GM19239 (cell line): ENCODE data around the gene HOXA7.

Experiments
- DNase-seq: peaks from one replicate; pipeline ENCODE4 v3.0.0; 2011; ENCODE audit warnings: low spot score; ENCODE audit not compliant: insufficient read length
- FAIRE-seq: peaks from 2 replicates; lab custom pipeline; 2011; peaks lifted over from hg19 to GRCh38; lab: Jason Lieb, UNC

HOXA7 gene

DNA sequence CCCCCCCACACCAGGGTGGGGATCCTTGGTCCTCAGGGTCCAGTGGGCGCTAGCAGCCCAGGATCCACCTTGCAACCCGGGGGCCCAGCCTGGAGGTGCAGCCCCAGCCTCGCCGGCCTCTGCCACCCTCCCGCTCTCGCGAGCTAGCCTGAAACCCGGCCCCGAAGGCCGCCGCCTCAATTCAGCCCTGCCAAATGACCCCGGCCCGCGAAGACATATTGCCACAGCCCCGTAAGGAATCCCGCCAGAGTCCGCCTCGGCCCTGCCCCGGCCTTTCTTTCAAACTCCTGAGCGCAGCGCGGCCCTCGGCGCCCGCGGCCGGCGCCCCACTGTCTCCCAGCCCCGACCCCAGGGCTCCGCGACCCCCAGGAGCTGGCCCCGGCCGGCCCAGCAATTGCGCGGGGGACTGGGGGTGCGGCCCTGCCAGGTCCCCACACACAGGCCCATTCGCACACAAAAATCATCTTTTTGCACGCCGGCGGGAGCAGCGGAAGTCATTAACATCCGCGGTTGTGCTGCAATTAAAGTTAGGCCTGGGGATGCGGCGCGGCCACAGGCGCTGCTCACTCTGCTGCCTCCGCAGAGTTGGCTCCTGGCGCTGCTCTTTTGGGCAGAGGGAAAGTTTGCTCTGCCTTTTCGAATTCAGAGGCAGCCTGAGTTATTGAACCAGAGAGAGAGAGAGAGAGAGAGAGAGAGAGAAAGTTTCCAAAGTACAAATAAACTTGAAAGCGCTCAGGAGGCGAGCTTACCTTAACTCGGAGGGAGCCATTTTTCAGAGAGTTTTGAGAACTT is 16.9 kb downstream of the HOXA7 start:
- no peak for DNase-seq
- no peak for FAIRE-seq

DNA sequence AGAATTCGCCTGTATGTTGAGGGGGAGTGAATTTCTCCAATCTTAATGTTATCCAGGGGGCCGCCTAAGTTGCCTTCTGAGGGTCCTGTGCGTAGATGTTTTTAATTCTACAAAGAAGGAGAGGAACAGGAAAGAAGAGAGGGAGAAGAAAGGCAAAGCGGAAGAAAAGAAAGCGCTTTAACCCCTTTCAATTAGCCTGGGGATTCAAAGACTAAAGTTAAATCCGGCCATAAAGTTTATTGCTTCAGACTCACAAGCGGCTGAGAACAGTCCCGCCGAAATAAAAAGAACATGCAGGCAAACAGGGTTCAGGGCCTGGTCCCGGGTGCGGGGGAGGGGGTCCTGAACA is 17.5 kb downstream of the HOXA7 start:
- FAIRE-seq (no peak), DNase-seq (no peak)

DNA sequence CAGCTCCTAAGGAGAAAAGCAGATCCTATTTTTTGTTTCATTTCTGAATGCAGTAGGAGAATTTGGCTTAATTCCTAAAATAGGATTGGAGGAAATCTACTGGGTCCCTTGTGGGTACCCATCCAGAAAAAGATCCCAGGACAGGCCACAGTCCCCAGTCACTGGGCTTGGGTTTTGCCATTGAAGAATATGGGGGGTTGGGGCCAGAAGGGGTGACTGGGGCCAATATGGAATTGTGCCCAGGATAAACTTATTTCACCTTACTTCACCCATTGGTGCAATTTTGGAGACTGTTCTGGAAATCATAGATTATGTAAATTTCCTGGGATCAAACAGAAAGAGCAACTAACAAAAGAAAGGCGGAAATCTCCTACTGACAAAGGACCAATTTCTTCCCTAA is 18.0 kb downstream of the HOXA7 start:
- no peak for FAIRE-seq
- DNase-seq, result no peak

DNA sequence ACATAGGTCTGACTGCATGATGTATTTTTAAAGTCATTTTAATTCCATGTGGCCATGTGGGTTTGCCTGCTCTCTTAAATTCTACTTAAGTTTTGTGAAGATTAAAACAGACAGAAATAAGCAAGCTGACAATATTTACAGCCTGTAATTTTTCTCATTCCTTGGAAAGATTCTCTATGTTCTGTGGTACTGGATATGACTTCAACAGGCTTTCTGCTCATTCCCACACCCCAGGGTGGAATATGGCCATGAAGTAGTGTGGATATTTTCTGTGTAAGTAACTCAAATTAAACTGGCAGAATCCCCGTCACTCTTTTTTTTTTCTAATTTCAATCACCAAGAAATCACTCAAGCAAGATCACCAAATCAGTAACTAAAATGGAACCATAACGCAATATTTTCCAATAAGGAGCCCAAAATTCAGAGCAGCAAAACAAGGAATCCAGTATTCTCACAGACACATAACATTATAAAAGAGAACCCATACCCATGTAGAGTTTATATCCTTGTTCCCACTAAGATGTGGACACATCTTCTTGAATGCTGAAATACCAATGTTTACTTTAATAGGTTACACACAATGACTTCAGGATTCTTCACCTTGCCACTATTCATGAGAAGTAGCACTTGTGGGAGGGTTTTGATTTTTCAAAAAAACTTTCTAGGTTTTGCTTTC is 18.7 kb downstream of the HOXA7 start:
- FAIRE-seq (no peak), DNase-seq (no peak)

DNA sequence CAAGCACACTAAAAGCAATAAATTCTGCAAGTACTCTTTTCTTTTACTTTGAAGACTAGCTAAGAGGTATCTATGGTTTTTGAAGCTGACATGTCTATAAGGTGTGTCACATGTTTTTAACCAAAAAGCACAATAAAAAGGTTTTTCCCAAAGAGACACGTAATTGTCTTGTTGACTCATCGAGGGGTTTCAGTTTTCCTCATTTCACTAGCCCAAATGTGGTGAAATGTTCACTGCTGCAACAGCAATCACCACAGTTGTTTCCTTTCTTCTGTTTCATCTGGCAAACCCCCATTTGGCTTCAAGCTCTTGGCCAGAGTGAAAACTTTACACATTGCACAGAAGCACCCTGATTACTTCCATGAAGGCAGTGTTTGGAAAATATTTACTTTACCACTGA is 22.1 kb downstream of the HOXA7 start:
- FAIRE-seq (no peak), DNase-seq (no peak)

DNA sequence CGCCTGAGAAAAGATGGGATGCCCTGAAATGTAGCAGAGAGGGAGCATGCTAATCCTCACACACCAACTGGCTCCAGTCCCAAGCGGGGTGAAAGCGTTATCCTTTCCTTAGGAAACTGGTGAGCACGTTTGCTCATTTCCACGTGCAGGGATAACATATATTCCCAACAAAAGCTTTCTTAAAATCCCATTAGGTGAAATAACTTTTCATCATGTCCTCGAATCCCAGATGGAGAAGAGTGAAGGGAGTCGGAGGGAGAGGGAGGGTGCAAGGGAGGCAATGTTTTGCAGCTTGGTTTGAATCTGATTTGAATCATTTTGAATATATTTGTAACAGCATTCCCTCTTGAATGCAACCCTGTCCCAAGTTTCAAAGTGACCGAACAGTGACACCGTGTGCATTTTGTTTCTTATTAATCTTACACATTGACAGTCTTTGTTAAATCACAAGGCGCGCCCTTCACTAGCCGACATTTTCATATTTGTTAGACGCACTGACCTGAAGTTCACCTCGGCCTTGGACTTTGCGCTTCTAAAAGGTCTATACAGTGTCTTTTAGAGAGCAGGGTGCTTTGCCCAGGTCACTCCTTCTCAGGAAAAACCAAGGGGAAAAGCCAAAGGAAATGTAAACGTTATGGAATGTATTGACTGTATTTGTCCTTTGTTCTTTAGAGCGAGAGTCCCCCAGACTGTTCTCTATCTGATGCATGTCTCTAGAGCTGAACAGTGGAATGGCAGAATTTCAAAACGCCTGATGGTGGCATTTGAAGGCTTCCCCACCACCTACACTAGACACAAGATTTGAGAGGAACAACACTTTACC is 22.9 kb downstream of the HOXA7 start:
- no peak for FAIRE-seq
- DNase-seq, result no peak

DNA sequence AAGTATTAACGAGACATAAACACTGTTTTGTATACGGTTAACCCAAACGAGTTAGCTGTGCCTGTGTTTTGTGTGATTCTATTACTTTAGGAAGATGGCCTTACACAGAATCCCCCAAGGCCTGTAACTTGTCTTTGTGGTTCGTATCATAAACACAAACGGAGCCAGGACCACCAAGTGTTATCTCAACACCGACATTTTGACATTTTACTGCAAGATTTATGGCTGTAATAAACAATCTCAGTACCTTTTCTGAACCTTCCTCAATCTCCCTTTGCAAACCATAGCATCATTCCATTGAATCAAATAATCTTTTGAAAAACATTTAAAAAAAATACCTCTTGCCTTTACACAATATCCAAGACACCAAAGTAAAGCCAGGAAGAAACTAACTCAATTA is 23.5 kb downstream of the HOXA7 start:
- no peak for DNase-seq
- FAIRE-seq, result no peak

DNA sequence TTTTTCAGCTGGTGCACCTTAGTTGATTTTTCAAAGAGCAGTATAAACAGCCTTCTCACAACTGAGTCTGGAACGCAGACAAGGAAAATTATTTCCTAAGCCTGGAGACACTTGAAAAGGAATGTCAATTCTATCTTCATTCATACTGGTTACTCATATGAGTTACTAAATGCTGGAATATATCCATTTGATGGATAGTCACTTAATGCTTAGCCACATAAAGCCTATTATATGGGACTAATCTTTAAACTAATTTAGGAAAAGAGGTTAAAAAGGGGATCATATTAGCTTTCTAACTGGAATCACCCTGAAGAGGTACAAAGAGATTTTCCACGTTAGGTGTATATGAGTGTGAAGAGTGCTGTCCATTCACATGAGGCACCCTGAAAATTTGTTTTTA is 24.3 kb downstream of the HOXA7 start:
- no peak for FAIRE-seq
- no peak for DNase-seq

DNA sequence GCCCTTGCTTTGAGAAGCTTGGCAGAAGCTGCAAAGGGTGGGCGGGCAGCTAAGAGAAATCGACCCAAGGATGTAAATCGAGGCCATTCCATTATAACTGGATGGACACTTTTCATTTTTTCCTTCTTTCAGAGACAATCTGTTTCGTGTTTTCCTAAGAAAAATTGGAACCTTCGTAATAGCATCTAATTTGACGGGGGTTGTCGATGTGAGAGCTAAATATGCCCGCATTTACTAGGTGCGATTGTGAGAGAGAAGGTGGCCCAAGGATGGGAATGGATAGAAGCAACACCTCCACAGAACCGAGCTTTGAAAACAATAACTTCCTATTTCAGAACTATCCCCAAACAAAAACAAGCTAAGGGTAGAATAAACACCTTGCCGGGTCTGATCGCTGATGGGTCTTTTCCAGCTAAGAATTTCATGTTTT is 25.1 kb downstream of the HOXA7 start:
- FAIRE-seq, result no peak
- DNase-seq, result no peak

DNA sequence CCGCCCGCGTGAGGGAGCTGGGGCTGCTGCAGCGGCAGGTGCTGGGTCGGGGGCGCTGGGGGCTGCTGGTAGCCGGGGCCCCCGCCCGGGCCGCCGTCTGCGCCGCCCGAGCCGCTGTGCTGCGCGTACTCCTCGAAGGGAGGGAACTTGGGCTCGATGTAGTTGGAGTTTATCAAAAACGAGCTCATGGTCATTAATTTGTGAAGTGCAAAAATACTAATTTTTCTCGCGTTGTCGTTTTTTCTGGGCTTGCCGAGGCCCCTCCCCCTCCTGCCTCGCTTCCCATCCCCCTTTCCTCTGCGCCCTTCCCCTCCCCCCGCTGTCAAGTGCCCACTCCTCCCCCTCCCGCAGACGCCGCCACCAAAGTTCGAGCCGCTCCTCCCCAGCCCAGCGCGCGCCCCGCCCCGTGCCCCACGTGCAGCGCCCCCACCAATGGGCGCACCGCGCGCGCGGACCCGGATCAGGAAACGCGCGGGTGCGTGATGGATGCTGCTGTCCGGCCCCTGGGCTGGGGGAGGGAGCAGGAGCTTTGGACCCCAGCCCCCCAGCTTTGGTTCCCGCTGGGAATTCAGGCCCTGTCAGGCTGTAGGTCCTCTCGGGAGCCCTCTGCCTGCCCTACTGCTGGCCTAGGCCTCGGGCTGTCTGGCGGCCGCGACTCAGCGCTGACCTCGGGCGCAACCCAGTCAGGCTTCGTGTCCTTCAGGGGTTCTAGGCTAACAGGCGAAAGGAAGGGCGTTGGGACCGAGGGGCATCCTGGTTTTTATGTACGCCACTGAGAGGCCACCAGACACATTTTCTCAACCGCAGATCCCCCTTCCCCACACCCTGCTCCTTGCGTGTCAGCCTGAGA is 25.7 kb downstream of the HOXA7 start, which contains the start of gene HOXA4:
Gene HOXA4, minus strand, starts transcription at position 218 of the 850 bp plus-strand sequence. Its CDS starts 24 bp downstream, at position 194.
- no peak for DNase-seq
- no peak for FAIRE-seq

DNA sequence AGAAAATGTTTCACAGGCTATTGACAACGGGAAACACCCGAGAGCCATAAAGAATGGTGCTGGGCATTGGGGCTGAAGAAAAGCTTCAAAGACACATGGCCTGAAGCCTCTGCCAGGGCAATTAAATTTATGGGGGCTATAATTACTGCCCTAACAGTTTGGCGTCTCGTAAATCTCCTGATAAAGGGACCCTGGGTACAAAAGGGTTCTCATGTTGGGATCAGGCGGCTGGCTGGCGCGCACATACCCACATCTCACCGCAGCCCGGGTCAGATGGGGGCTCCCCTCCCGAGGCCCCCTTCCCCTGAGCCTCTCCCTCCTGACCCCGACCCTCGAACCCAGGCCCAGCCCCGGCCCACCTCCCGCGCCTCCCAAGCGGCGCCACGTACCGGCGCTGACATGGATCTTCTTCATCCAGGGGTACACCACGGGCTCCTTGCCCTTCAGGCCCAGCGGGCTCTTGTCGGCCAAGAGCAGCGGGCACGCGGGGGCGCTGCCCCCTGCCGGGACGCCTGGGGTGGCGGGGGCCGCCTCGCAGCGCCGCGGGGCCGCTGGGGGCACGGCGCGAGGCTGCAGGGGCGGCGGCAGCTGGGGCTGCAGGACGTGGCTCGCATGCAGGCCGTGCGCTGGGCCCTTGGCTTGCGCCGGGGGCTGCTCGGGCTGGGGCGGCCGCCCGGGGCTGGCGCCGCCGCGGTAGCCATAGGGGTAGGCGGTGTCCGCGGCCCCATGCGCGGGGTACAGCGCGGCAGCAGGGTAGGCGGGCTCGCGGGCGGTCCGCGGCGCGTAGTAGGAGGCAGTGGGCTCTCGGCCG is 26.5 kb downstream of the HOXA7 start:
- no peak for FAIRE-seq
- no peak for DNase-seq

DNA sequence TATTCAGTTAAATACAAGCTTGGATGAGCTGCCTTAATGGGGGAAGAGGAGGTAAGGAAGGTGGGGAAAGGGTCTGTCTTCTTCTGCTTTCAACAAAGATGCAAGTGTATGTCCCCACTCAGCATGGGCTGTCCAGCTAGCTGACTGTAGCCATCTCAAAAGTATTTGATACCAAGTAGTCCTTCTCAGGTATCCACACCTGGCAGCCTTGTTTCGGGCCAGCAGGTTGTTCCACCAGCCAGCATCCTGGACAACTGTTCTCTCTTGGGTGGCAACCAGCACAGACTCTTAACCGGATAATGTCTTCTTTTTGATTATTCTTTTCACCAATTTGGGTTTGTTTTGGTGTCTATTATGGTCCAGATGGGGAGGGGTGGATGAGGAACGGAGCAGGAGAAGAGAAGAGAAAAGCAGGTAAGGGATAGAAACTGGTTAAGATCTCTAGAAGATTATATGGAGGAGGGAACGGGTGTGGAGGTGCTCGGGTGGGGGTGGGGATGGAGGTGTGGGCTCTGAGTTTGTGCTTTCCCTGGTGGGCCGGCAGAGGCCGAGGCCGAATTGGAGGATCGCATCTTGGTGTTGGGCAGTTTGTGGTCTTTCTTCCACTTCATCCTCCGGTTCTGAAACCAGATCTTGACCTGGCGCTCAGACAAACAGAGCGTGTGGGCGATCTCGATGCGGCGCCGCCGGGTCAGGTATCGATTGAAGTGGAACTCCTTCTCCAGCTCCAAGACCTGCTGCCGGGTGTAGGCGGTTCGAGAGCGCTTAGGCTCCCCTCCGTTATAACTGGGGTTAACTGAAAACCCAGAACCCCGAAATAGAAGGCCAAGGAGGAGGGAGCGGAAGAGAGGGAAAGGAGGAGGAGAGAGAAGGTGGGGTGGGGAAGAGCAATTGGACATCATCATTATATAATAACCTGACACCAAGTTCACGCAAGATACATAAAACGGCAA is 27.4 kb downstream of the HOXA7 start:
- DNase-seq (no peak), FAIRE-seq (no peak)

DNA sequence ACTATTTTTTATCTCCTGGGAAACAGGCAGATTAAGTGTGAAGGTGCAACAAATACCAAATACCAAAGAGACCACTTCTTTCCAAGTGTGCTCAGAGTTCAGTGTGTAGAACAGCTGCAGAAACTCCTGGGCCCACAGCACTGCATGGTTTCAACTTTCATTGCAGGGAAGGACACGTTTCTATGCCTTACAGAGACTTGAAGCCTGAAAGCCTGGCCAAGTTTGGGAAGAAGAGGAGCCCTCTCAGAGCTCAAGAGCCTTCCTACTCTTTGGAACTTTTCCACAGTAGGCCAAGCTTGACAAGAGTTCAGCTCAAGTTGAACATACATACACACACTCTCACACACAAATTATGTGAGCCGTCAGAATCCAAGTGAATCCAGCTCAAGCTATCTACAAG is 28.4 kb downstream of the HOXA7 start:
- FAIRE-seq, result no peak

DNA sequence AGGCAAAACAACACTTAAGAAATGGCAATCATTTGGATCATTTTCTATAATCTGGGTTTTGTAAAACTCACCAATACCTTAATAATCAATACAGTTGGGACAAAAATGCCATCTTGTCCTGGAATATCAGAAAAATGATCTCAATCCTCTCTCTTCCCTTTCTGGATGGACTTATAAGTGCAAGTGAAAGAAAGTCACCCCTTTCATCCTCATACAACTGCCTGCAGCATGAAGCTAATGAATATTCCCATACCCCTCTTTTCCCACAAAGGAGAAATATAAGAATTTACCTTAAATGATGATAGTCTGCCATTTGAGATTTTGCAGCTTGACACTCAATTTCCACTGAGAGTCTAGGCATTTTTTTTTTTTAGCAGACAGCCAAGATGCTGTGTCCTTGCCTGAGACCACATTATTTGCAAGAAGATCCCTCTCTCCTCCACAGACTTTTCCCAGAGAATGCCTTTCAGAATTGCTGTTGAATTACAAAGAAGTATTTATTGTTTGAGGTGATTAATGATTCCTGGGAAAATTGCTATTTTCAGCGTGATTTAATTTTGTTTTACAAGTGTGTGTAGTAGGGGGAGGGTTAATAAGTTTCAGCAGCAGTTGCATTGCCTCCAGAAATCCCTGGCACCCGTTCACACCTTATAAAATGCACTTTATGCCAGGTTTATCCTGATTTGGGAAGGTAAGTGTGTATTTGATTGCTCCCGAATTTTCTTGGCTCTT is 29.7 kb downstream of the HOXA7 start:
- FAIRE-seq, result no peak

More for the DNA sequence above, 28.4 kb downstream of the HOXA7 start:
- no peak for DNase-seq

DNA sequence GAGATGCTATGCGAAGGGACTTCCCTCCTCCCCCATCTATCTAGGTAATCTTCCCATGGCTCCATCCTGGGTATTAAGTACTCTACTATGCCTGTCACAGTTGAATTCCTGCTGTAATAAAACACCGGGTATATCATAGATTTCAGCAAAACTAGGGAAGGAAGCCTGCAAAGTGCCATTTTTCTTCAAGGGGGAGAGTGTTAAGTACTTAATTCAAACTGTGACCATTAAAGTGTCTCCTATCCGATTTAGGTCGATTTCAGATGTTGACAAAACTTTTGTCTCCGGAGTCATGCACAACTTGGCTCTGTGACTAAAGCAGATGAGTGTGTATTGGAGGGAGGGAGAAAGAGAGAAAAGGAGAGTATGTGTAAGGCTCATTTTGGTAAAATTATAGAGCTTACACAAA is 30.5 kb downstream of the HOXA7 start:
- no peak for DNase-seq
- FAIRE-seq, result no peak

More for the DNA sequence above, 29.7 kb downstream of the HOXA7 start:
- no peak for DNase-seq

DNA sequence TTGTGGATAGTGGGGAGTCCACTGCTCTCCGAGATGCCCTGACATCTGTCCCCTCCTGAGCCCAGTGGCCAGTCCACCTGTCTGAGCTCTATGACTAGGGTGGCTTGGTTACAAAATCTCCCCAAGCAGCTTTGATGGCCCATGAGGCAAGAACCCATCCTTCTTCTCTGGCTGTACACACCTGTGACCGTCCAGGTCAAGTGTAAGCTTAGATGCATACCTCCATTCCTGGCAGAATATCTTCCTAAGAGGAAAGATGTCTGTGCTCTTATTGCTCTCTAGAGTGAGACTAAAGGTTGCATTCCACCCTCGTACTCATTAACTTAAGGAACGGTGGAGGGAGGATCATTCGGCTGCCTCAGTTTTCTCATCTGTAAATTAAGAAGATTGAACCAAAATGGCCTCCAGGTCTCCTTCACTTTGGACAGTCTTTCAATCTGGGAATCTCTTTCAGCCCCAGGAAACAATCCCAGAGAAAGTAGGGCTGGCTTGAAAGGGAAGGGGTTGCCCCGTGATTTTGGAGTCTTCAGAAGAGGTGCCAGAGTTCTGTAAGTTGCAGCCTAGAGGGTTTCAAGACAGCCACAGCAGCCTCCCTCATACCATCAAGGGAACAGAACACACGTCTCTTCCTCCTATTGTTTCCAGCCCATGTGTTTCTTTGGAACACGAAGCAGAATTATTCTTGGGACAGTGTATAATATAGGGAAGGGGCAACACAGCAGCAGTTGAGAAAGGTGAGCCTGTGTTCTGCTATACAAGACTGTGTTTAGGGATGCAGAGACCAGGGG is 31.4 kb downstream of the HOXA7 start:
- DNase-seq (no peak), FAIRE-seq (no peak)
